K562 (cell line): ENCODE measurements around the gene NMRK2. TPM values are rescaled to one million over a fixed set of nuclear protein-coding genes. Genes with fewer than 3 reads are reported as not detected.

Experiments used
- GTF2A2 ChIP-seq: IDR thresholded peaks from 2 replicates; pipeline ENCODE4 v1.6.1; 2016; ENCODE audit warnings: mild to moderate bottlenecking, missing genetic modification characterization, missing compliant biosample characterization
- HMGXB4 ChIP-seq: sonication (generic); formaldehyde crosslinking; IDR thresholded peaks from 2 replicates; pipeline ENCODE4 v1.8.1; 2023; ENCODE audit warnings: mild to moderate bottlenecking, missing genetic modification reagents
- HNRNPK ChIP-seq: fragments of 200-400 bp; formaldehyde crosslinking; IDR thresholded peaks from one replicate; pipeline ENCODE4 v1.6.1; 2018; ENCODE audit warnings: mild to moderate bottlenecking, low read depth, low read length; ENCODE audit not compliant: poor library complexity, severe bottlenecking
- MYBL2 ChIP-seq, 2 experiments: fragments of 450-650 bp in 1 of 2; sonication (generic) in 1 of 2; formaldehyde crosslinking in 1 of 2; IDR thresholded peaks; 2 replicates each; pipeline versions ENCODE4 v1.6.1 to v1.8.1; 2017 to 2022; ENCODE audit warnings: borderline replicate concordance in 1 of 2, inconsistent platforms in 1 of 2, low read depth in 1 of 2, mild to moderate bottlenecking in 1 of 2, missing genetic modification reagents in 1 of 2, moderate library complexity in 1 of 2
- NR2C2 ChIP-seq, 2 experiments: fragments of 200-800 bp in 1 of 2; sonication (Bioruptor generic) in 1 of 2; sonication (generic) in 1 of 2; formaldehyde crosslinking in 1 of 2; IDR thresholded peaks; 2 replicates each; pipeline versions ENCODE4 v1.6.1 to v1.8.0; 2016 to 2022; ENCODE audit warnings: mild to moderate bottlenecking in 1 of 2, missing compliant biosample characterization in 1 of 2, missing genetic modification characterization in 1 of 2, missing genetic modification reagents in 1 of 2
- SETDB1 ChIP-seq: IDR thresholded peaks from one replicate; pipeline ENCODE4 v1.6.1; 2012; ENCODE audit warnings: low read length, control low read depth, inconsistent platforms
- ZBTB11 ChIP-seq, 3 experiments: fragments of 200-800 bp in 1 of 3; fragments of 250-450 bp in 1 of 3; fragments of 450-650 bp in 1 of 3; sonication (Bioruptor Pico) in 1 of 3; sonication (Bioruptor generic) in 1 of 3; formaldehyde crosslinking in 1 of 3; IDR thresholded peaks; 2 replicates each; pipeline versions ENCODE4 v1.6.1 to v1.8.0; 2016 to 2022; ENCODE audit warnings: mild to moderate bottlenecking in 2 of 3, missing genetic modification characterization in 2 of 3, missing compliant biosample characterization in 1 of 3, moderate library complexity in 1 of 3
- ZHX1 ChIP-seq: fragments of 150-350 bp; conservative IDR thresholded peaks from 2 replicates; pipeline ENCODE4 v1.6.1; 2014; ENCODE audit warnings: low read length
- ZNF232 ChIP-seq: sonication (generic); formaldehyde crosslinking; IDR thresholded peaks from 2 replicates; pipeline ENCODE4 v1.8.0; 2022; ENCODE audit warnings: mild to moderate bottlenecking, missing genetic modification reagents
- ZNF609 ChIP-seq: sonication (generic); formaldehyde crosslinking; IDR thresholded peaks from 2 replicates; pipeline ENCODE4 v1.8.1; 2023; ENCODE audit warnings: missing genetic modification reagents, mild to moderate bottlenecking, borderline replicate concordance
- ZNF778 ChIP-seq: fragments of 450-650 bp; formaldehyde crosslinking; IDR thresholded peaks from 2 replicates; pipeline ENCODE4 v1.4.0; 2020; ENCODE audit warnings: mild to moderate bottlenecking, moderate library complexity
- polyA plus RNA-seq, 8 experiments: library from polyadenylated mRNA; depleted of rRNA in 4 of 8; stranded (reverse) in 5 of 8; unstranded in 3 of 8; fragments of >200 nt; fragmentation: Nextera tagmentation in 2 of 8; fragmentation: Illumina TruSeq in 1 of 8; extraction: Ambion mirVana in 2 of 8; extraction: Trizol in 1 of 8; gene quantifications; 2 replicates each; pipeline versions ENCODE4 v1.2.1 to v1.2.3, GENCODE V29; 2011 to 2014; ENCODE audit warnings: inconsistent platforms in 1 of 8, missing spikeins in 1 of 8
- total RNA-seq, 7 experiments: library from RNA; depleted of rRNA in 6 of 7; stranded (reverse); fragments of >200 nt in 6 of 7; fragmentation: Illumina TruSeq in 2 of 7; extraction: Trizol in 2 of 7; gene quantifications; 2 replicates each; pipeline versions ENCODE4 v1.2.1 to v1.2.3, GENCODE V29; 2011 to 2021; ENCODE audit warnings: low replicate concordance in 1 of 7

NMRK2 gene
- total and polyA plus RNA-seq, 9 of the 15 experiments (the other 6 are each of a cell fraction or from before 2014, with no cell fraction given) = not detected

- TF ChIP-seq ZNF609 (CRISPR knock-in tag) (no peak), ZBTB11 (CRISPR knock-in tag; IDR thresholded peaks at IDR 0.05) (no peak), NR2C2 (CRISPR knock-in tag; IDR thresholded peaks at IDR 0.05) (peak; percentile 55; the same call in 1 of the 2 replicates), NR2C2 (tag; IDR thresholded peaks at IDR 0.05) (no peak), GTF2A2 (tag) (no peak), SETDB1 (no peak), ZNF232 (0 out of 2 replicates have a peak, but pooled peaks have one; percentile 73), MYBL2 (IDR thresholded peaks at IDR 0.05; ENCODE audit: low read depth) (no peak), MYBL2 (CRISPR knock-in tag; IDR thresholded peaks at IDR 0.05; ENCODE audit: borderline replicate concordance) (no peak), ZNF778 (CRISPR knock-in tag) (no peak), ZHX1 (no peak), HMGXB4 (CRISPR knock-in tag) (no peak), HNRNPK (no peak)
Observed at GRCh38 chr19:3983936-3984583, 51.2 kb downstream of the NMRK2 start (continued).
